GM13977 (cell line): Measurements from ENCODE around the gene WDR70.

Experiments used
- DNase-seq: peaks from one replicate; pipeline ENCODE4 v3.0.0; 2012; ENCODE audit warnings: low spot score
- in situ Hi-C: fragments of 300-500 bp; cut with MboI; formaldehyde crosslinking; loops from one replicate; pipeline ENCODE4 v1.12.0; 2022; ENCODE audit warnings: low sequenced_read_pairs, low pct_unique_long_range_greater_than_20kb, mixed read lengths, inconsistent platforms; ENCODE audit not compliant: unreplicated experiment
- TF ChIP-seq, protein P1 (sequence below): IDR thresholded peaks from 2 replicates; pipeline ENCODE4 v1.5.1; 2012; ENCODE audit warnings: mild to moderate bottlenecking, control low read depth; ENCODE audit not compliant: insufficient read depth; ENCODE audit errors: extremely low read depth, missing control alignments

The WDR70 gene

DNA sequence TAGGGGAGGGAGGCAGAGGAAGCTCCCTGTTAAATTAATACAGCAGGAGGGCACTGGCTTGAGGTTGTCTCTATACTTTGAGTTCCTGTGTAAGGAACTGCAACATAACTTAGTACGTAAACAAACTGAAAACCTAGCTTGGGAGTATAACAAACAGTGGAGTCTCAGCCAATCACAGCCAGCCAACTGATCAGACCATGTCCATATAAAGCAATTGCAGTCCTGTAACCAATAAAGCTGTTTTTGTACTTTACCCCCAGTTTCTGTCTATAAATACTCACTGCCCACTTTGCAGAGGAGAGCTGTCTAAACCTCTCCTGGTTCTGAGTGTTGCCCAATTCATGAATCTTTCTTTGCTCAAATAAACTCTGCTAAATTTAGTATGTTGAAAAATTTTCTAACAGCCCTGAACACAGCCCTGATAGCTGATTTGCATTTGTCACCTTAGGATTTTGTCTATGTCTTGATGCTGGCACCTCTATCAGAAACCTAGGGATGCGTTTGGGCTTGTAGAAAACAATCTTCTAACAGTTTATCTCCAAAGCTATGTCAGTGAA lies 420.8 kb downstream of the WDR70 start:
- in situ Hi-C loops = no loop called here
- DNase-seq = no peak
- TF ChIP-seq, protein P1, sequence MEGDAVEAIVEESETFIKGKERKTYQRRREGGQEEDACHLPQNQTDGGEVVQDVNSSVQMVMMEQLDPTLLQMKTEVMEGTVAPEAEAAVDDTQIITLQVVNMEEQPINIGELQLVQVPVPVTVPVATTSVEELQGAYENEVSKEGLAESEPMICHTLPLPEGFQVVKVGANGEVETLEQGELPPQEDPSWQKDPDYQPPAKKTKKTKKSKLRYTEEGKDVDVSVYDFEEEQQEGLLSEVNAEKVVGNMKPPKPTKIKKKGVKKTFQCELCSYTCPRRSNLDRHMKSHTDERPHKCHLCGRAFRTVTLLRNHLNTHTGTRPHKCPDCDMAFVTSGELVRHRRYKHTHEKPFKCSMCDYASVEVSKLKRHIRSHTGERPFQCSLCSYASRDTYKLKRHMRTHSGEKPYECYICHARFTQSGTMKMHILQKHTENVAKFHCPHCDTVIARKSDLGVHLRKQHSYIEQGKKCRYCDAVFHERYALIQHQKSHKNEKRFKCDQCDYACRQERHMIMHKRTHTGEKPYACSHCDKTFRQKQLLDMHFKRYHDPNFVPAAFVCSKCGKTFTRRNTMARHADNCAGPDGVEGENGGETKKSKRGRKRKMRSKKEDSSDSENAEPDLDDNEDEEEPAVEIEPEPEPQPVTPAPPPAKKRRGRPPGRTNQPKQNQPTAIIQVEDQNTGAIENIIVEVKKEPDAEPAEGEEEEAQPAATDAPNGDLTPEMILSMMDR = no peak

DNA sequence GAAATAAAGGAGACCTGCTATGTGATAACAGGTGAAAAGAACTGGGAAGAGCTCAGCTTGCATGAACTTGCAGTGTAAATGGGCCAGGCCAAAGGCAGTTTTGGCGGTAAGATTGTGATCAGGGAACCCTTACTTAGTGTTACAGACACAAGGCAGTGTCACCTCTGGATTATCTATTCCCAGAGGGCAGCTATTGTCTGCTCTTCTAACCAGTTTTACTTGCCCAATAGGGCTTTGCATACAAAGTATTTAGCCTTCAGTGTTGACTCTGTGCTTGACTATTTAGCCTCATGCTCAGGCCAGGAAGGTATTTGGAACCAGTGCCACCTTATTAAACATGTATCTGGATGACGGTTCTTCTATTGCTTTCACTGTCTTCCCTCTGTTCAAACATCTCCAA lies 422.4 kb downstream of the WDR70 start:
- DNase-seq = no peak
- in situ Hi-C loops = no loop called here
- TF ChIP-seq, protein P1 = no peak
